Fibroblast of gingiva (primary cell): ENCODE measurements around the gene VDAC1.

Experiments used
- DNase-seq: peaks from one replicate; pipeline ENCODE4 v3.0.0-alpha.2; 2011; ENCODE audit warnings: low read depth

VDAC1 gene

DNA sequence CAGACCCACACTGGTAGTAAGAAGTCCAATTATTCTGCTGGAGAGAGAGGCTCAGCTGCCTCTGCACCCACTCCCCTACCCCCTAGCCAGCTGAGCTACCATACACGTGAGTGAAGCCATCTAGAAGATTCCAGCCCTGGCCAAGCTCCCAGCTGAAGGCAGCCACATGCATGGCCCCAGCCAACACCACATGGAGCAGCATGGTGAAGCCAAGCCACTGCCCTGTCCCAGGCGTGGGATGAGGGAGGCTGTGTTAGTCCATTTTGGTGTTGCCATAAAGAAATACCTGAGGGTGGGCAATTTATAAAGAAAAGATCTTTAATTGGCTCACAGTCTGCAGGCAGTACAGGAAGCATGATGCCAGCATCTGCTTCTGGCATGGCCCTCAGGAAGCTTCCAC, 20.0 kb upstream of the VDAC1 start:
- DNase-seq: no peak

GRCh38 chr5:134022333-134022732, 17.6 kb upstream of the VDAC1 start:
- no peak for DNase-seq

DNA sequence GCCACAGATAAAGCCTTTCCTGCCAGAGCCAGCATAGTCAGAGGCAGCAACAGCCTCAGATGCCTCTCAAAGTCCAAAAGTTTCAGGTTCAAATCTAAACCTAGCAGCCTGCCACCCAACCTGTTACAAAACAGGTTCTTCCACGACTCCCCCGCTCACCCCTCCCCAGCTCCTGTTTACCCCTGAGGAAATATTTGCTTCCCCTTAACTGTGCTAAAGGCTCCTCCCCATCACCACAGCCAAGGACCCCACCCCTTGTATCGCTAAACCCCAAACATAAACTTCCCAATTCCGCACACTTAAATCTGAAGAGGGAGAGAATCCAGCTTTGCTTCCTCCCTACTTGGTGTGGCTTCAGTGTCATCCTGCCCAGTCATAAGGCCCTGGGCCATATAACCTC, 15.4 kb upstream of the VDAC1 start:
- DNase-seq: no peak

GRCh38 chr5:134019636-134020035, 14.9 kb upstream of the VDAC1 start:
- no peak for DNase-seq

DNA sequence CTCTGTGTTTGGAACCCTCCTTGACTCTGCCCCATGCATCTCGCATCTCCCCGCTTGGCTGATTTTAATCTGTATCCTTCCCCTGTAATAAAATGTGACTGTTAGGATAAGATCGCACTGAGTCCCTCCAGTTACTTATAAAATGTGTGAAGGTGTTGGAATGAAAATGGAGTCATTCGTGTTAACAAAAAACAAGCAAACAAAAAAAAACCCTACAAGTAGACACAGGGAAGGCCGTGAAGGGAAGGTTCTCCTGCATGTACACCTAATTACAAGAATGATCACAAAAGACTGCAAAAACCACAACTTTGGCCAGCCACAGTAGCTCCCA, 14.2 kb upstream of the VDAC1 start:
- no peak for DNase-seq

DNA sequence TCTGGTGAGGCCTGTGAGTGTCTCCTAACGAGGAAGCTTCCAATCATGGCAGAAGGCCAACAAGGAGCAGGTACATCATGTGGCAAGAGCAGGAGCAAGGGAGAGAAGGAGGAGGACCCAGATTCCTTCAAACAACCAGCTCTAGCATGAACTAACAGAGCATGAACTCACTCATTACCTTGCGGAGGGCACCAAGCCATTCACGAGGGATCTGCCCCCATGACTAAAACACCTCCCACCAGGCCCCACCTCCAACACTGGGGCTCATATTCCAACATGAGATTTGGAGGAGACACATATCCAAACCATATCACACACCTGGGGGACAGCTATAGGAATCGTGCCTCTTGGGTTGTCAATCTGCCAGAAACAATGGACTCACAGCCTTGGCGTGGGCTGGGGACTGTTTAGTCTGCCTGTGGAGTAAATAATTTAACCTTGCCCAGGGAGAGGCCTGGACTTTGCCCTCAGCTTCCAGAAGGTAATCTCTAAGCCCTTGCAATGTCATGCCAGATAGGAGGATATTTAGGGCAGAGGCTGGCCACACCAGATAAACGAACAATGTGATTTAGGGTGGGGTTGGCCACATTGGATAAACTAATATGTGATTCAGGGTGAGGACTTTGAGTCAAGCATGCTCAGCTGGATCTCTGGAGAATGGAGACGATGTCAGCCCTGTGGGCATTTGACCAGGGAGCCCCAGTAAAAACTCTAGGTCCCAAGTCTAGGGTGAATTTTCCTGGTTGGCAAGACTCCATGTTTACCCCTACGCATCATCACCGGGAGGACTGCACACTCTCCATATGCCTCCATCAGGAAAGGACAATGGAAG, 13.6 kb upstream of the VDAC1 start:
- no peak for DNase-seq

- DNase-seq: no peak
Observed at GRCh38 chr5:134008266-134008749, 3.5 kb upstream of the VDAC1 start.

DNA sequence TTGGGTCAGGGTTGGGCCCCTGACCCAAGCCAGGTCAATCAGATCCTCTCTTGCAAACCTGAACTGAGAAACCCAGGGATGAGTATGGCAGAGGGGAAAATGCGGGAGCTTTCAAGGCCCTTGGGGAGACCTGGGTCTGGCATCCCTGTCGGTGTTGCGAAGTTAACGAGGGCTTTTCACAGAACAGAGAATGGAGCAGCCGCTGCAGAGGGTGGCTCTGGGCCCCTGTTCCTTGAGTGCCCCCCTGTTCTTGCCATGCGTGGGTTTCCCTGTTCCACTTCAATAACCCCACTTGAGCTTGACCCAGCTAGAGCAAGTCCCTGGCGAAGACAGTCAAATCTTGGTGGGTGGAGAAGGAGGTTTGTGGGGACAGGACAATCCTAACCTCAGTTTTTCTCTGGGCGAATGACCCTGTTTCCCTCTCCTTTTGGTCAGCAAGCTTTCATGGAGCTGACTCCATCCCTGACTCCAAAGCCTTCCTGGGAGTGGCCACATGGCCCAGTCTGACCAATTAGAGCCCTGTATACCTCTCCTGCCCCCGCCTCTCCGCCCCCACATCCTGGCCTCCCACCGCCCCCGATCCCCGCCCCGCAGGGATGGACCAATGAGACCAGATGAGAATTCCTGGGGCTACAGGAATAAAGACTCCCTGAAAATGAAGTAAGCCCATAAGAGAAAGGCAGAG, 2.9 kb upstream of the VDAC1 start:
- no peak for DNase-seq

- DNase-seq: no peak
Observed at GRCh38 chr5:134006115-134006514, 1.3 kb upstream of the VDAC1 start.

- DNase-seq: peak; percentile 26
Observed at GRCh38 chr5:134005417-134006061, 764 bp upstream of the VDAC1 start.

DNA sequence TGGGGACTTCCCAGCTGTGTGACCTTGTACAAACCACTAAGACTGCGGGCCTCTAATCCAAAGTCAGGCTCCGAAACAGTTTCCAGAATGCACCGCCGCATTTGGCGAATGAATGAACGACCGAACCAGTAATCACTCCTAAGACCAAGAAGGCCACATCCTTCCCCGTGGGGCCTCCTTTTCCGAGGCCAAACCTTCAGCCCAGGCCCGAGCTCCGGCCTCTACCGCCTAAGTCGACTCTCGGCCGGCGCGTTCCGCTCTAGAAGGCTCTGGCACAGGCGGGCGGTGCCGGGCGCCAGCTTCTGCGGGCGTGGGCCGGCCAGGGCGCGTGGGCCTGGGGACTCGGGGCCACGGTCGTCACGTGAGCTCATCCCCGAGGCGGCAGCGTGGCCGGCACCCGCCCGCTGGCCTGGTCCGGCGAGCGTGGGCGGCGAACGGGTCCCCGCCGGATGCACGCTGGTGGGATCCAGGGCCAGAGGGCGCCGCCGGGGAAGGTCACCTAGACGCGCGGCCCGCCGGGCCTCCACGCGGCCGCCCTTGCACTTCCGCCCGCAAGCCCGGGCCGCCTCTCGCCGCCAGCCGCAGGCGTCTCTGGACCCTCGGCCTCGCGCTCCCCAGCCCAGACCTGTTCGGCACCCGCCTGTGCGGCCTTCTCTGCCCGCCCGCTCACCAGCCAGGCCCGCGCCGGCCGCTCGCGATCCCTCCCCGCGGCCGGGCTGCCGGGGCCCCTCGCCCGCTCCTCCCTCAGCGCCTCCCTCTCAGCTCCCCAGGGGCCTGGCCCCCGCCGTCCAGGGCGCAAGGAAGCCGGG, 754 bp downstream of the VDAC1 start:
- DNase-seq: peak; percentile 40

- DNase-seq: no peak
Observed at GRCh38 chr5:134003064-134003816, 1.5 kb downstream of the VDAC1 start.

DNA sequence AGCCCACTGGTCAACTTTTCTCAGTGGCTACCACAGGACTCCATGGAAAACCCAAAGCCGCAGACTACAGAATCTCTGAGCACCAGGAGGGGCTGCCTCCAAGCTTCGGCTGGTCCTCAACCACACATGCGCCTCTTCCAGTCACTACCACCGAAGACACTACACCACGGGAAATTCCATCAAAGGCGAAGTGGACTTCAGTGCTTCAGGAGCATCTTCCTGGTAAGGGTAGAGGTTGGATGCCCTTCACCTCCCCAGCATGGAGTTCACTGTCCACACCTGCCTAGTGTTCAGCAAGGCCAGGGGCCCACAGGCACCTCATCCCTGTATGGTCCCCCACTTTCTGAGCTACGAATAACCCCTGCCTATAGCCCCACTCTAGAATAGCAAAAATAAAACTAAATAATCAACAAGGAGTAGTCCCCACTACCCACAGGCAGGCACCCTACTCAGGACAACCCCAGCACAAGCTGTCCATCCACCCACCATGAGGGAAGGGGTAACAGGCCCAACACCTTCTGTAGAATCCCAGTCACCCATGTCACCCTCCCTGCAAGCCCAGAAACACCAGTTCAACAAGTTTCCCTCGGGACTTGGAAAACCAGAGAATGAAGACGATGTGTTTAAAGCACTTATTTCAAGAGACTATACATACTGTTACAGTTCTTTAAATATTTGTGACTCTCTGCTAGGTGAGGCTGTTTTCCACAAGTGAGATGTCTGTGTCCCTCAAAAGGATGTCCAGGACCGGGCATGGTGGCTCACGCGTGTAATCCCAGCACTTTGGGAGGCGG, 2.6 kb downstream of the VDAC1 start:
- no peak for DNase-seq

DNA sequence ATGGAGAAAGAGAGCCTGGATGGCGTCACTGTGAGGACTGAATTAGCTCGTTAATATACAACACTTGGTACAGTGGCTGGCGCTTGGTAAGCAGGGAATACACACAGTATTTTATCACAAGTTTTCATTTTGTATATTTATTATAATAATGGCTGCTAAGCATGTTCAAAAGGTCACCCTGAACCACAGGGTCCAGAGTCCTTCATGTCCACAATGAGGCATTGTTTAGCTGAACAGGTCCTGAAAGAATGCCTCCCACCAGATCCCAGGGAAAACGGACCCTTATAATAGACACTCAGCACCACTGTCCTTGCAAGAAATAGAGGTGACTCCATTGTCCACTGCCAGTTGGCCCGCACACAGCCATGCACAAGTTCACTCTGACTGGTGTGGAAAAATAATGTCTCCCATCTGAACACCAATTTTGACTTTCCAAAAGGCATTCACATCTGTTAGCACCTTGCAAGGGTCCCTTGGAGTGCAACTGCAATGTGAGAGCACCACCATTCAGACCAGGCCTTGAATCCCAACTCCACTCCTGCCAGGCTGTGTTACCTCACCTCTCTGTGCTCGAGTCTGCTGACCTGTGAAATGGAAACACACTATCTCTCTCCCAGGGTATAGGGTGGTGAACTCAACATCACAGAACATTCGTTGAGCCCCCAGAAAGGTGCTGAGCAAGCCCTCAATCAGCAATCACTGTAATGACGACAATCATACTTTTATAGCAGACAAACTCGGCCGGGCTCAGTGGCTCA, 3.9 kb downstream of the VDAC1 start:
- DNase-seq: no peak

DNA sequence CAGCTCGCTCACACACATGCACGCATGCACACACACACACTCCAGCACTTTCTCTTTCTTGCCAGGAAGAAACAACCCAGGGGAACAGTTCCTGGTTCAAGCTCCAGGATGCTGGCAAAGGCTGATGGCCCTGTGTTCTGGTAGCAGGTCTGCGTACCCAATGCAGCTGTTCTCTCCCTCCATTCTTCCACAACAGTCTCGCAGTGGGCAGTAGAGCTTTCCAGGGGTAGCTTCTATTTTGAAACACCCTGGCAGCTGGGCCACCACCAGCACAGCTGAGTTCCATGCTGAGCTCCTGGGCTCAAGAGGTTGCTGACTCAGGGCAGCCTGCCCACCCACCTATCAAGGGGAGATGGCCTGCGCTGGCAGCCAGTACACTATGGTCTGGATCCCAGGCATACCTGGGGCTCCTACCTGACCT, 4.7 kb downstream of the VDAC1 start:
- no peak for DNase-seq

- no peak for DNase-seq
Observed at GRCh38 chr5:133998807-133999206, 6.0 kb downstream of the VDAC1 start.

GRCh38 chr5:133998042-133998441, 6.7 kb downstream of the VDAC1 start:
- DNase-seq: no peak

DNA sequence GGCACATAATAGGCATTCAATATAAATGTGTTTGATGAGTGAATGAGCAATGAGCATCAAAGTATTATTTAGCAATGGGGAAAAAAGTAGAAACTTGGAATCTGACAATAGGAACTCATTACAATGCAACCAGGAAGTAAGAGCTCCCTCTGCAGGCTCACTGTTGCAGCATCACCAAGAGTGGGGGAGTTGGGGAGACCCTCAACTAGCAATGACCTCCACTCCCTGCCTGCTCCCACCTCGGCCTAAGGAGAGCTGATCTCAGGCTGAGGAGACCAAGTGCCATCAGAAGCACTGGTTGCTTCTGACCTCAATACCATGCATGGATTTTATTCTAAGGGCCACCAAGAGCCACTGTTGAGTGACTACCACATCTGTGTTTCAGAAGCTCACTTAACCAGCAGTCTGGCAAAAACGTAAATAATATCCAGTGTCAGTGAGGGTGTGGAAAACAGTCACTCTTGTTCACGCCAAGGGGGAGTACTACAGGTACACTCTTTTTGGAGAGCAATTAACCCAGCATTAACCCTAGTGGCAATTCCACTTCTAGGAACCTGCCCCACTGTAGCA, 8.0 kb downstream of the VDAC1 start:
- DNase-seq: no peak

- DNase-seq: no peak
Observed at GRCh38 chr5:133995883-133996563, 8.8 kb downstream of the VDAC1 start.
